Measurements from ENCODE around the gene CYP24A1. TPM values are rescaled to one million over a fixed set of nuclear protein-coding genes. Genes with fewer than 3 reads are reported as not detected.

The CYP24A1 gene
- total RNA-seq, 2 donors from 2014 or later = 0.07 to 0.08 TPM

DNA sequence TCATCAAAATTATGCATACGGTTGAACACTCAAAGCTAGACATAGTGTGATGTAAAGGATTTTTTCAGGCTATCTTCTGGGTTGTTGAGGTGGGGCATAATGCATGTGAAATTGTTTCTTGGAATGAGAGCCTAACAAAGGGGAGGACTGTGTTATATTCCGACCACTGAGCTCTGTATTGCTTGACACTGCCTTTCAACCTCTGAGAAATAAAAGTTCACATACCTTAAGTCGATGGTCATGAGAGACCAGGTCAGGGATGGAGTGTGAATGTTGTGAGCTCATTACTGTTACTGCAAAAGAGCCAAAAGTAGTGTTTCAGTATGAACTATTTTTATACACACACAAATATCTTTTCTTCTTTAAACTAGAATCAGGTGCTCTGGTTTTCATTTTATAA is 39.1 kb upstream of the CYP24A1 start:
- no peak overlapping the region for H3K27ac ChIP-seq
- no peak overlapping the region for H3K9ac ChIP-seq (ENCODE audit: low read depth in 2 of 2, low read length in 2 of 2)
- TF ChIP-seq CTCF (IDR thresholded peaks at IDR 0.05) = no peak
- H3K4me3 ChIP-seq = no peak overlapping the region
- H3K9me3 ChIP-seq = no peaks in the 10 kb centered on the region
- H3K36me3 ChIP-seq = no peaks in the 10 kb centered on the region
- no peak for DNase-seq
- no peaks in the 10 kb centered on the region for H3K4me1 ChIP-seq
- intact Hi-C loops (cut with DNase I) = no loop called here
- no peaks in the 10 kb centered on the region for H3K27me3 ChIP-seq

DNA sequence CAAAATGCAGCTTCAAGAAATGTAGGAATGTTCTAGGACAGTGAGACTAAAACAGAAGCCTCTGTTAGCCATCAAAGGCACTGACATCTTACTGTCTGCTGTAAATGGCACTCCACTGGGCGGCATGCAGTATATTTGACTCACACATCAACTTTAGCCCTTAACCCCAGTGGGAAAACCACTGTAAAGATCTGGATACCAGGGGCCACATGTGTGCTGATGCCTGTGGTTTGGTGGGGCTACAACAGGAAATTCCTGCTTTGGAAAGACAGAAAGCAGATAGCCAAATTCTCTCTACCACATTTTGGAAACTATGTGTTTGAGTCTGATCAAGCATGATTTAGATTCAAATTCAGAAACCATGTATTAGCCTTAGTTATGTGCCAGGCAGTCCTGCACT is 38.4 kb upstream of the CYP24A1 start:
- no peak for TF ChIP-seq CTCF (IDR thresholded peaks at IDR 0.05)
- no peaks in the 10 kb centered on the region for H3K4me1 ChIP-seq
- no peak overlapping the region for H3K4me3 ChIP-seq
- no peaks in the 10 kb centered on the region for H3K27me3 ChIP-seq
- no peak for DNase-seq
- intact Hi-C loops (cut with DNase I) = no loop called here
- H3K9me3 ChIP-seq = no peaks in the 10 kb centered on the region
- no peaks in the 10 kb centered on the region for H3K36me3 ChIP-seq
- H3K27ac ChIP-seq = no peak overlapping the region
- H3K9ac ChIP-seq (ENCODE audit: low read depth in 2 of 2, low read length in 2 of 2) = no peak overlapping the region

DNA sequence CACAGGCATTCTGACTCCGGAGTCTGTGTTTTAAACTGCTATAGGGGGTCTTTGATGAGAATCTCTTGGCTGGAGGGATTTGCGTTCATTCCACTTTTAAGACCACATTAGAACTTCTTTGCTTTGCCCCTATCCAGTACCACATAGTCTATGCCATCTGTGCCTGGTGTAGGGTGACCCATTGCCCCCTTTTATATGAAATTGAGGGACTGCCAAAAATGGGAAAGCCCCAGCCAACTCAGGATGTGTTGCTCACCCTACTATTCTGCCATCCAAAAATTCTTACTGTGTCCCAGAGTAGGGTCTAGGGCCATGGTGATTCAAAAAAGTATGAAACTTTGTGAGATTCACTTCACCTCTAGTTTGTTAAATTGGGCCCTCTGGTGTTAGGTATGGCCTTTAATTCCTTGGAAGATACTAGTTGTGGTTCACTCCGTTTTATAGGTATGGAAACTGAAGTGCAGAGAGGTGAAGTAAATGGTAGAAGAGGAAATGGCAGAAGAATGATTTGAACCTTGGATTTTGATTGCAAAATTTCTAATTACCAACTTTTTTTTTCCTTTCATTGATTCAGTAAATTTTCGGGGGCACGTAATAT is 35.5 kb upstream of the CYP24A1 start:
- Histone ChIP-seq H3K27ac (no peak overlapping the region), H3K4me3 (no peak overlapping the region), H3K36me3 (no peaks in the 10 kb centered on the region), H3K9ac (ENCODE audit: low read depth in 2 of 2, low read length in 2 of 2) (peak overlapping the region in 1 of 2 donors; percentile 73), H3K27me3 (no peaks in the 10 kb centered on the region), H3K9me3 (no peaks in the 10 kb centered on the region), H3K4me1 (no peaks in the 10 kb centered on the region)
- DNase-seq = no peak
- no peak for TF ChIP-seq CTCF (IDR thresholded peaks at IDR 0.05)
- intact Hi-C loops (cut with DNase I) = no loop called here

GRCh38 chr20:54208548-54209176 is 34.9 kb upstream of the CYP24A1 start:
- peak overlapping the region; percentile 99 for H3K4me3 ChIP-seq
- DNase-seq = no peak
- peak overlapping the region; percentile 84 for H3K27ac ChIP-seq
- intact Hi-C loops (cut with DNase I) = no loop called here
- H3K9ac ChIP-seq (ENCODE audit: low read depth in 2 of 2, low read length in 2 of 2) = peak overlapping the region; percentile 73 to 82
- no peaks in the 10 kb centered on the region for H3K27me3 ChIP-seq
- H3K9me3 ChIP-seq = no peaks in the 10 kb centered on the region
- H3K4me1 ChIP-seq = peaks cover 3% of the 10 kb centered on the region
- H3K36me3 ChIP-seq = no peaks in the 10 kb centered on the region
- TF ChIP-seq CTCF (IDR thresholded peaks at IDR 0.05) = no peak

DNA sequence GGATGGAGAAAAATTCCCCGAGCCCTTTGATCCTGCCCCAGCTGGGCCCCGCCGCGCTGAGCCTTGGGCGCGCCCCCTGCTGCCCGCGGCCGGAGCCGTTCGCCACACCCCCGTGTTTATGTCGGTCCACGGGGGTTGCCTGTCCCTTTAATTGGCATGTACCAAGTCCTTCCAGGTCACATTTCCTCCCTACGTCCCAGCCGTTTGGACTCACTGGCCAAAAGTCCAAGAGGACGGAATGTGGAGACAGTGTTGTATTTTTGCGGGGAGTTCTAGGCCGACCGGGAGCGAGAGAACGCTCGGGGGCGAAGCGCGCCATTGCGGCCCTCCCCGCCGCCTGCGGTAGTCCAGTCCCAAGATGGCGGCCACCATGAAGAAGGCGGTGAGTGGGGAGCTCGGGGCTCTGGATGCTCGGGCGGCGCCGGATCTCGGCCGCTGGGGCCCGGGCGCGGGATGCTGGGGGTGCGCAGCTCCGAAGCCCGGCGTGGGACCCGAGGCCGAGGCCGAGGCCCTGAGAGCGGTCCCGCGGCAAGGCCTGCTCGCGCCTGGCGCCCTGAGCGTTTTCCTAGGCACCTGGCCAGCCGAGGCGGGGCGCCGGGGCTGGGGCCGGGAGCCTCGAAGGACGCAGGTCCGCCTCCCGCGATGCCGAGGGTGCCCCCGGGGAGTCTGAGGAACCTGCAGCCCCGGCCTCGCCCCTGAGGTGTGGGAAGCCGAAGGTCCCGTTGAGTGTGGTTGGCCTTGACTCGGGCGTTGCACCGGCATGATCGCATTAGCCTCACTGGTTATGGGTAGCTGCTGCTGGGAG is 34.2 kb upstream of the CYP24A1 start, which contains the start of gene PFDN4:
Gene PFDN4, plus strand, starts transcription at position 345 of the 805 bp plus-strand sequence. Its CDS starts 14 bp downstream, at position 359.
- intact Hi-C loops (cut with DNase I) = no loop called here
- DNase-seq = peak; percentile 88
- peak; percentile 73 for TF ChIP-seq CTCF (IDR thresholded peaks at IDR 0.05)
- Histone ChIP-seq H3K9ac (ENCODE audit: low read depth in 2 of 2, low read length in 2 of 2) (peak within 1 kb of the TSS; percentile 73 to 82), H3K4me1 (peaks cover 3% of the 10 kb centered on the region), H3K27me3 (no peaks in the 10 kb centered on the region), H3K9me3 (no peaks in the 10 kb centered on the region), H3K27ac (peak within 1 kb of the TSS; percentile 84), H3K4me3 (peak within 1 kb of the TSS; percentile 99), H3K36me3 (no peaks in the 10 kb centered on the region)
